Suprapubic skin (tissue), 4 donors: ENCODE data around the gene PLXNA2. TPM values are rescaled to one million over a fixed set of nuclear protein-coding genes. Genes with fewer than 3 reads are reported as not detected.

Experiments used
- DNase-seq, 2 donors: peaks; one replicate each; pipeline ENCODE4 v3.0.0-alpha.2; 2019; ENCODE audit warnings: low spot score in 2 of 2
- H3K27ac ChIP-seq: fragments of 200-600 bp; sonication (generic); one replicate; pipeline ENCODE4 v1.5.1; 2019
- H3K27me3 ChIP-seq: fragments of 200-600 bp; sonication (generic); one replicate; pipeline ENCODE4 v1.5.1; 2019
- H3K36me3 ChIP-seq: fragments of 200-600 bp; sonication (generic); one replicate; pipeline ENCODE4 v1.5.1; 2019
- H3K4me1 ChIP-seq: fragments of 200-600 bp; sonication (generic); one replicate; pipeline ENCODE4 v1.5.1; 2019
- H3K4me3 ChIP-seq: fragments of 200-600 bp; sonication (generic); one replicate; pipeline ENCODE4 v1.5.1; 2019; ENCODE audit warnings: mild to moderate bottlenecking
- H3K9me3 ChIP-seq: fragments of 200-600 bp; sonication (generic); one replicate; pipeline ENCODE4 v1.5.1; 2019
- CTCF ChIP-seq, 2 donors: fragments of 200-600 bp in 1 of 2; fragments of 450-650 bp in 1 of 2; sonication (generic) in 1 of 2; IDR thresholded peaks; one replicate each; pipeline ENCODE4 v1.5.1; 2016 to 2019; ENCODE audit warnings: antibody characterized with exemption in 2 of 2, mild to moderate bottlenecking in 1 of 2, moderate library complexity in 1 of 2
- EP300 ChIP-seq: sonication (generic); formaldehyde crosslinking; IDR thresholded peaks from one replicate; pipeline ENCODE4 v1.6.1; 2017; ENCODE audit warnings: antibody characterized with exemption
- POLR2A ChIP-seq, 2 donors: fragments of 450-650 bp; IDR thresholded peaks; one replicate each; pipeline ENCODE4 v1.6.1; 2017; ENCODE audit warnings: antibody characterized with exemption in 2 of 2, mild to moderate bottlenecking in 2 of 2, moderate library complexity in 2 of 2
- POLR2AphosphoS5 ChIP-seq, 3 donors: sonication (generic); formaldehyde crosslinking; IDR thresholded peaks; one replicate each; pipeline ENCODE4 v1.6.1; 2017; ENCODE audit warnings: antibody characterized with exemption in 3 of 3
- WGBS: methylation state at CpG from one replicate; pipeline ENCODE4 v1.1.5; 2018; 5-methylcytosine and 5-hydroxymethylcytosine counted together
- total RNA-seq, 4 donors: library from RNA; depleted of rRNA; stranded (reverse); fragments of >200 nt; gene quantifications; one replicate each; pipeline ENCODE4 v1.1.0, GENCODE V29; 2016

PLXNA2 gene
- total RNA-seq, 4 donors from 2014 or later, result 35.3 to 53.9 (median 45.7) TPM

- no peak overlapping the region for H3K4me3 ChIP-seq
- no peak overlapping the region for H3K27ac ChIP-seq
- H3K36me3 ChIP-seq, result no peaks in the 10 kb centered on the region
- 66% methylated on average over 14 of the region's 15 CpGs for WGBS
- no peaks in the 10 kb centered on the region for H3K9me3 ChIP-seq
- TF ChIP-seq CTCF (IDR thresholded peaks at IDR 0.05) (no peak), POLR2AphosphoS5 (IDR thresholded peaks at IDR 0.05) (no peak), EP300 (no peak), POLR2A (IDR thresholded peaks at IDR 0.05) (no peak)
- no peak for DNase-seq
- peaks cover 43% of the 10 kb centered on the region for H3K4me1 ChIP-seq
- no peaks in the 10 kb centered on the region for H3K27me3 ChIP-seq
Observed at GRCh38 chr1:208154679-208155642, 89.2 kb downstream of the PLXNA2 start.

- no peak for DNase-seq
- peaks cover 38% of the 10 kb centered on the region for H3K4me1 ChIP-seq
- 74% methylated on average over 7 of the region's 7 CpGs for WGBS
- H3K9me3 ChIP-seq, result no peaks in the 10 kb centered on the region
- no peak overlapping the region for H3K27ac ChIP-seq
- H3K27me3 ChIP-seq, result no peaks in the 10 kb centered on the region
- no peak for TF ChIP-seq POLR2A (IDR thresholded peaks at IDR 0.05)
- TF ChIP-seq CTCF (IDR thresholded peaks at IDR 0.05), result no peak
- TF ChIP-seq EP300, result no peak
- H3K4me3 ChIP-seq, result no peak overlapping the region
- H3K36me3 ChIP-seq, result no peaks in the 10 kb centered on the region
Observed at GRCh38 chr1:208154040-208154439, 90.1 kb downstream of the PLXNA2 start.

- no peak overlapping the region for H3K27ac ChIP-seq
- no peak overlapping the region for H3K4me3 ChIP-seq
- no peaks in the 10 kb centered on the region for H3K9me3 ChIP-seq
- TF ChIP-seq CTCF (IDR thresholded peaks at IDR 0.05) (no peak), POLR2A (IDR thresholded peaks at IDR 0.05) (no peak), POLR2AphosphoS5 (IDR thresholded peaks at IDR 0.05) (no peak), EP300 (no peak)
- H3K27me3 ChIP-seq, result no peaks in the 10 kb centered on the region
- H3K36me3 ChIP-seq, result no peaks in the 10 kb centered on the region
- H3K4me1 ChIP-seq, result peaks cover 36% of the 10 kb centered on the region
- 92% methylated on average over 6 of the region's 6 CpGs for WGBS
- DNase-seq, result no peak
Observed at GRCh38 chr1:208153386-208153785, 90.8 kb downstream of the PLXNA2 start.

GRCh38 chr1:208151728-208152598 is 92.2 kb downstream of the PLXNA2 start:
- TF ChIP-seq POLR2A (IDR thresholded peaks at IDR 0.05), result no peak
- no peak for TF ChIP-seq POLR2AphosphoS5 (IDR thresholded peaks at IDR 0.05)
- TF ChIP-seq CTCF (IDR thresholded peaks at IDR 0.05), result no peak
- no peak for TF ChIP-seq EP300
- H3K4me1 ChIP-seq, result peaks cover 36% of the 10 kb centered on the region
- H3K27me3 ChIP-seq, result no peaks in the 10 kb centered on the region
- DNase-seq, result no peak
- no peak overlapping the region for H3K27ac ChIP-seq
- H3K9me3 ChIP-seq, result no peaks in the 10 kb centered on the region
- H3K4me3 ChIP-seq, result no peak overlapping the region
- 57% methylated on average over 9 of the region's 9 CpGs for WGBS
- H3K36me3 ChIP-seq, result no peaks in the 10 kb centered on the region
